Upper lobe of right lung (tissue), 1 donor: Measurements from ENCODE around the gene RNF150. TPM values are rescaled to one million over a fixed set of nuclear protein-coding genes. Genes with fewer than 3 reads are reported as not detected.

Source experiments
- ATAC-seq: fragments of 200-7000 bp; cut with Tn5 transposase; one replicate; pipeline ENCODE4 v1.9.1; 2020; ENCODE audit warnings: mild to moderate bottlenecking, moderate library complexity
- DNase-seq: peaks from one replicate; pipeline ENCODE4 v3.0.0-alpha.2; 2020
- H3K27ac ChIP-seq: fragments of 200-600 bp; one replicate; pipeline ENCODE4 v1.8.0; 2022
- H3K27me3 ChIP-seq: fragments of 200-600 bp; one replicate; pipeline ENCODE4 v1.8.0; 2022; ENCODE audit warnings: mild to moderate bottlenecking
- H3K36me3 ChIP-seq: fragments of 200-600 bp; one replicate; pipeline ENCODE4 v1.8.0; 2022
- H3K4me1 ChIP-seq: fragments of 200-600 bp; one replicate; pipeline ENCODE4 v1.8.0; 2022
- H3K4me3 ChIP-seq: fragments of 200-600 bp; one replicate; pipeline ENCODE4 v1.8.0; 2022; ENCODE audit warnings: mild to moderate bottlenecking
- H3K9me3 ChIP-seq: fragments of 200-600 bp; one replicate; pipeline ENCODE4 v1.8.0; 2022
- CTCF ChIP-seq: fragments of 200-600 bp; IDR thresholded peaks from one replicate; pipeline ENCODE4 v1.8.0; 2022; ENCODE audit warnings: antibody characterized with exemption
- intact Hi-C: fragments of 100-400 bp; cut with DNase I; formaldehyde crosslinking; loops from one replicate; pipeline ENCODE4 v1.11.0; 2022
- total RNA-seq: library from RNA; stranded (reverse); fragmentation: NEBNext Ultra II Directional; extraction: Animal tissue kit (Norgen Biotek cat#: 25700); gene quantifications from one replicate; pipeline ENCODE4 v1.2.1, GENCODE V29; 2021
- donor health status: DM: no; HTN: yes; CAD: no; lungs with severe emphysema.

Gene RNF150
- total RNA-seq, 1 donor from 2014 or later, result 2.4 TPM

GRCh38 chr4:141127884-141128283, 5.4 kb downstream of the RNF150 start:
- ATAC-seq (no peak), DNase-seq (no peak)
- Histone ChIP-seq H3K4me1 (peaks cover 7% of the 10 kb centered on the region), H3K4me3 (no peak overlapping the region), H3K36me3 (no peaks in the 10 kb centered on the region), H3K9me3 (no peaks in the 10 kb centered on the region), H3K27me3 (peaks cover 17% of the 10 kb centered on the region), H3K27ac (no peak overlapping the region)
- intact Hi-C loops, result no loop called here
- no peak for TF ChIP-seq CTCF

GRCh38 chr4:141126769-141127168, 6.5 kb downstream of the RNF150 start:
- DNase-seq, result no peak
- Histone ChIP-seq H3K27me3 (peaks cover 9% of the 10 kb centered on the region), H3K27ac (no peak overlapping the region), H3K4me3 (no peak overlapping the region), H3K9me3 (no peaks in the 10 kb centered on the region), H3K4me1 (peaks cover under 1% of the 10 kb centered on the region), H3K36me3 (no peaks in the 10 kb centered on the region)
- no peak for TF ChIP-seq CTCF
- ATAC-seq, result no peak
- intact Hi-C loops, result no loop called here

- intact Hi-C loops, result no loop called here
- no peak for DNase-seq
- H3K9me3 ChIP-seq, result no peaks in the 10 kb centered on the region
- H3K4me1 ChIP-seq, result no peaks in the 10 kb centered on the region
- no peak overlapping the region for H3K27ac ChIP-seq
- peaks cover 5% of the 10 kb centered on the region for H3K27me3 ChIP-seq
- TF ChIP-seq CTCF, result no peak
- no peaks in the 10 kb centered on the region for H3K36me3 ChIP-seq
- no peak overlapping the region for H3K4me3 ChIP-seq
- no peak for ATAC-seq
Observed at GRCh38 chr4:141124224-141124623, 9.0 kb downstream of the RNF150 start.

GRCh38 chr4:141121768-141122454, 11.4 kb downstream of the RNF150 start:
- no peak for DNase-seq

GRCh38 chr4:141121101-141121500, 12.2 kb downstream of the RNF150 start:
- no peaks in the 10 kb centered on the region for H3K4me1 ChIP-seq
- DNase-seq (no peak), ATAC-seq (no peak)
- no peak overlapping the region for H3K4me3 ChIP-seq
- no peak for TF ChIP-seq CTCF
- no peaks in the 10 kb centered on the region for H3K27me3 ChIP-seq
- H3K36me3 ChIP-seq, result no peaks in the 10 kb centered on the region
- no peaks in the 10 kb centered on the region for H3K9me3 ChIP-seq
- intact Hi-C loops, result no loop called here
- no peak overlapping the region for H3K27ac ChIP-seq

More at GRCh38 chr4:141121768-141122454, 11.4 kb downstream of the RNF150 start:
- Histone ChIP-seq H3K4me3 (no peak overlapping the region), H3K9me3 (no peaks in the 10 kb centered on the region), H3K27ac (no peak overlapping the region), H3K4me1 (no peaks in the 10 kb centered on the region), H3K27me3 (no peaks in the 10 kb centered on the region), H3K36me3 (no peaks in the 10 kb centered on the region)
- intact Hi-C loops, result no loop called here
- no peak for ATAC-seq
- TF ChIP-seq CTCF, result no peak
